GM21723 (cell line): ENCODE measurements around the gene CCDC146.
"Not testable (repeated sequence)": the region's sequence is repeated elsewhere in the genome, so short reads cannot be mapped to it uniquely, and the experiment has no call there.

Source experiments
- ATAC-seq: cut with Tn5 transposase; IDR thresholded peaks from one replicate; pipeline ENCODE4 v1.9.1; 2021; ENCODE audit warnings: mild to moderate bottlenecking, moderate library complexity; ENCODE audit not compliant: unreplicated experiment

The CCDC146 gene

GRCh38 chr7:77327067-77327931 lies 204.9 kb downstream of the CCDC146 start:
- no peak for ATAC-seq

- no peak for ATAC-seq
These were observed 205.7 kb downstream of the CCDC146 start for GRCh38 chr7:77327932-77328628.

GRCh38 chr7:77328669-77329068 lies 206.3 kb downstream of the CCDC146 start:
- ATAC-seq = no peak

- ATAC-seq = peak; percentile 12
These were observed 207.2 kb downstream of the CCDC146 start for GRCh38 chr7:77329466-77330168.

- peak; percentile 62 for ATAC-seq
These were observed 207.9 kb downstream of the CCDC146 start for GRCh38 chr7:77330169-77330882.

GRCh38 chr7:77331938-77332695 lies 209.7 kb downstream of the CCDC146 start:
- ATAC-seq = peak; percentile 70

GRCh38 chr7:77334039-77334438 lies 211.6 kb downstream of the CCDC146 start:
- not testable (repeated sequence) for ATAC-seq

GRCh38 chr7:77335581-77335980 lies 213.2 kb downstream of the CCDC146 start:
- ATAC-seq = no peak

- ATAC-seq = no peak
These were observed 215.1 kb downstream of the CCDC146 start for GRCh38 chr7:77337456-77337990.

- no peak for ATAC-seq
These were observed 215.8 kb downstream of the CCDC146 start for GRCh38 chr7:77338260-77338659.

- no peak for ATAC-seq
These were observed 216.6 kb downstream of the CCDC146 start for GRCh38 chr7:77338883-77339629.

- no peak for ATAC-seq
These were observed 217.3 kb downstream of the CCDC146 start for GRCh38 chr7:77339726-77340125.
